Tibial nerve (tissue), 4 donors: ENCODE data around the gene VPS13D. TPM values are rescaled to one million over a fixed set of nuclear protein-coding genes. Genes with fewer than 3 reads are reported as not detected.

ENCODE experiments used
- DNase-seq, 2 donors: peaks; one replicate each; pipeline ENCODE4 v3.0.0-alpha.2; 2019; ENCODE audit warnings: low spot score in 2 of 2
- H3K27ac ChIP-seq, 4 donors: fragments of 200-600 bp; sonication (generic) in 3 of 4; one replicate each; pipeline ENCODE4 v1.5.1; 2017 to 2019; ENCODE audit warnings: mild to moderate bottlenecking in 1 of 4
- H3K27me3 ChIP-seq, 2 donors: fragments of 200-600 bp; sonication (generic) in 1 of 2; one replicate each; pipeline versions ENCODE4 v1.5.1 to v1.6.0; 2017 to 2019
- H3K36me3 ChIP-seq, 3 donors: fragments of 200-600 bp; sonication (generic); one replicate each; pipeline ENCODE4 v1.5.1; 2018 to 2019
- H3K4me1 ChIP-seq, 4 donors: fragments of 200-600 bp; sonication (generic) in 3 of 4; one replicate each; pipeline ENCODE4 v1.5.1; 2017 to 2019
- H3K4me3 ChIP-seq, 4 donors: fragments of 200-600 bp; sonication (generic) in 3 of 4; one replicate each; pipeline ENCODE4 v1.5.1; 2017 to 2019; ENCODE audit warnings: mild to moderate bottlenecking in 1 of 4, moderate library complexity in 1 of 4
- H3K9me3 ChIP-seq, 4 donors: fragments of 200-600 bp; sonication (generic) in 3 of 4; one replicate each; pipeline ENCODE4 v1.5.1; 2017 to 2019
- EP300 ChIP-seq, 2 donors: sonication (generic); formaldehyde crosslinking; IDR thresholded peaks; one replicate each; pipeline ENCODE4 v1.6.1; 2017; ENCODE audit warnings: antibody characterized with exemption in 2 of 2, mild to moderate bottlenecking in 1 of 2
- POLR2A ChIP-seq, 2 donors: fragments of 450-650 bp; IDR thresholded peaks; one replicate each; pipeline ENCODE4 v1.6.1; 2017; ENCODE audit warnings: antibody characterized with exemption in 2 of 2, mild to moderate bottlenecking in 2 of 2, moderate library complexity in 2 of 2
- WGBS, 2 donors: methylation state at CpG; one replicate each; pipeline ENCODE4 v1.1.5; 2018; 5-methylcytosine and 5-hydroxymethylcytosine counted together
- total RNA-seq, 4 donors: library from RNA; depleted of rRNA; stranded (reverse); fragments of >200 nt; gene quantifications; one replicate each; pipeline ENCODE4 v1.1.0, GENCODE V29; 2016
- TF ChIP-seq, protein P1 (sequence below), 5 experiments: fragments of 200-600 bp in 3 of 5; fragments of 450-650 bp in 2 of 5; sonication (generic) in 3 of 5; IDR thresholded peaks; one replicate each; pipeline ENCODE4 v1.5.1; 2016 to 2019; ENCODE audit warnings: antibody characterized with exemption in 5 of 5, mild to moderate bottlenecking in 3 of 5, moderate library complexity in 2 of 5

The VPS13D gene
- total RNA-seq, 4 donors from 2014 or later, result 99.2 to 132 (median 110) TPM

DNA sequence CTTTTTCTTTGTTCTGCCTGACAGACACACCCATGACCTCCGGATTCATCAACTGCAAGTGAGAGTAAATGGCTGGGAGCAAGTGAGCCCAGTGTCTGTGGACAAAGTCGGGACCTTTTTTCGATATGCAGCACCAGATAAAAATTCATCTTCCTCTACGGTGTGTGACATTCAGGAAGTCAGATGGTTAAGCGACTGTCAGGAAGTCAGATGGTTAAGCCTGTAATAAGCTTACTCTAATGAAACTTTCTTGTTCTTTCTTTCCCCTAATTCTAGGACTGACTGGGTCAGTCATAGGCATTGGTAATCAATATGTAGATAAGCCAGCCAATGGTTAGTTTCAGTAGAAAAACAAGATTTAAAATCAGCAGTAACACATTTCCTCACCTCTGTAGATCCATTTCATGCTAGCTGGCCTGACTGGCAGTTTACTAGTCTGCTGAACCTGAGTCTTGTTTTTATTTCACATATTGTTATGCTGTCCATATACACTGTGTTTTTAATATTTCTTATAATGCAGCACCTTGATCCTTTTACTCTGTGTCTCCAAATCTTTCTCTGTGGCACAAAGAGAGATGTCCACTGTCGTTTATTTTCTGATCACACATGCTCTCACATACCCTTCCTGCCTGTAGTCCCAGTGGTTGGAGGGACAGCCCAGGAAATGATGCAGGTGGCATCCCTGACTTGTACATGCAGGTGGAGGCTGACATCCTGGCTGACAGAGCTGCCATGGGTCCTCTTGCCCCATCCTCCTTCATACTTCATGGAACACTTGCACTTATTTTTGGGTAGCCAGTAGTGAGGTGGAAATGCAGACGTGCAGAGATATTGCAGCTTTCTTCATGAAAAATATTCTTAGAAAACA, 115.8 kb downstream of the VPS13D start:
- Histone ChIP-seq H3K4me3 (no peak overlapping the region), H3K36me3 (peaks cover 0 to 53% (median 15%) of the 10 kb centered on the region in 3 donors), H3K27me3 (no peaks in the 10 kb centered on the region), H3K4me1 (peaks cover 0 to 61% (median 37%) of the 10 kb centered on the region in 4 donors), H3K9me3 (peaks cover 0 to 4% (median 0%) of the 10 kb centered on the region in 4 donors), H3K27ac (peak overlapping the region; percentile 8 to 78 (median 43))
- WGBS, 2 donors, result 47 to 55% methylated on average over 7 of the region's 7 CpGs
- no peak for DNase-seq
- no peak for TF ChIP-seq POLR2A (IDR thresholded peaks at IDR 0.05)
- TF ChIP-seq EP300 (IDR thresholded peaks at IDR 0.05), result peak in 1 of 2 donors; percentile 7

DNA sequence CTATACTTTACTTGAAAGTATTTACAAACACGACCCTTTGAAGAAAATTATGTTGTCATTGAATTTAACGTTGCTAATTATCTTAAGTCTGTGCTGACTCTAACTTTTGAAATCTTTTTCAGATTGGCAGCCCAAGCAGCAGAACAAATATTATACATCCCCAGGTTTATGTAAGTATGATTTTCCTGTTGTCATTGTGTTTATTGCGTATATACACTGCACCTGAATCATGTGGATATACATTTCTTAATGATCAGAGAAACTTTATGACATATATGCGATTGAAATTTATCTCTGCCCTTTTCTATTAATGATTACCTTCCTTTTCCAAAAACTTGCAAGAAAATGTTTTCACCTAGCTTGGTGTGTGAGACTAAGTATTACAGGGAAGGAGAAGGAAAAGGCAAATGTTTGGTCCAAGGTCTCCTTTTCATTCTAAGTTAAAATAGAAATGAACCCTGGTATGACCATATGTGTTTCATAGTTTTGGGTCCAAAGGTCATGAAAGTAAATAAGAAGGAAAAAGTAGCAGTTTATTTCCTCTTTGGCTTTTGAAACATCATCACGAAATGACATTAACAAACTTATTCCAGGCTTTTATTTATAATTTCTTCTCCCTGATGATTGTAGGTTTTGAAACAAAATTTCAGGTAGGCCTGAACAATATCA, 116.8 kb downstream of the VPS13D start:
- no peaks in the 10 kb centered on the region for H3K27me3 ChIP-seq
- WGBS, 2 donors, result 82 to 86% methylated on average over 5 of the region's 5 CpGs
- peaks cover 0 to 53% (median 34%) of the 10 kb centered on the region in 4 donors for H3K4me1 ChIP-seq
- H3K36me3 ChIP-seq, result peaks cover 0 to 63% (median 15%) of the 10 kb centered on the region in 3 donors
- H3K4me3 ChIP-seq, result no peak overlapping the region
- peaks cover 0 to 6% (median 0%) of the 10 kb centered on the region in 4 donors for H3K9me3 ChIP-seq
- DNase-seq, result no peak
- H3K27ac ChIP-seq, result no peak overlapping the region
- TF ChIP-seq EP300 (IDR thresholded peaks at IDR 0.05), result no peak
- TF ChIP-seq, protein P1, sequence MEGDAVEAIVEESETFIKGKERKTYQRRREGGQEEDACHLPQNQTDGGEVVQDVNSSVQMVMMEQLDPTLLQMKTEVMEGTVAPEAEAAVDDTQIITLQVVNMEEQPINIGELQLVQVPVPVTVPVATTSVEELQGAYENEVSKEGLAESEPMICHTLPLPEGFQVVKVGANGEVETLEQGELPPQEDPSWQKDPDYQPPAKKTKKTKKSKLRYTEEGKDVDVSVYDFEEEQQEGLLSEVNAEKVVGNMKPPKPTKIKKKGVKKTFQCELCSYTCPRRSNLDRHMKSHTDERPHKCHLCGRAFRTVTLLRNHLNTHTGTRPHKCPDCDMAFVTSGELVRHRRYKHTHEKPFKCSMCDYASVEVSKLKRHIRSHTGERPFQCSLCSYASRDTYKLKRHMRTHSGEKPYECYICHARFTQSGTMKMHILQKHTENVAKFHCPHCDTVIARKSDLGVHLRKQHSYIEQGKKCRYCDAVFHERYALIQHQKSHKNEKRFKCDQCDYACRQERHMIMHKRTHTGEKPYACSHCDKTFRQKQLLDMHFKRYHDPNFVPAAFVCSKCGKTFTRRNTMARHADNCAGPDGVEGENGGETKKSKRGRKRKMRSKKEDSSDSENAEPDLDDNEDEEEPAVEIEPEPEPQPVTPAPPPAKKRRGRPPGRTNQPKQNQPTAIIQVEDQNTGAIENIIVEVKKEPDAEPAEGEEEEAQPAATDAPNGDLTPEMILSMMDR (IDR thresholded peaks at IDR 0.05), result no peak
- no peak for TF ChIP-seq POLR2A (IDR thresholded peaks at IDR 0.05)

DNA sequence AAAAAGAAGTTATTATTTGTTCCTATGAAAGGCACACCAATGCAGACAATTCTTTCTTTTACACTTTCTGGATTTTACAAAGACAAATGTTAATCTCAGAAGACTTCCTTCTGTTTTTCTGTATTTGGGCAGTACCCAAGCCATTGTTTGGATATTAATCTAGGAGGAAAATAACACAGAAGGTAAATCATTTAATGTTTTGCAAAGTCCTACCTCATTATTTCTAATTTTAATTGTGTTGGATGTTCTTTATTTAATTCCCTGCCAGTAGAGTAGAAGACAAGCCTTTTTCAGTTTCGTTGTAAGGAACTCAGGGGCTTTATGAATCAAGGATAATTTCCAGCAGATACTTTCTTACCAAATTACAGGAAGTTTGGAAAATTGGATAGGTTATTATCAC, 118.3 kb downstream of the VPS13D start:
- Histone ChIP-seq H3K36me3 (peaks cover 0 to 68% (median 15%) of the 10 kb centered on the region in 3 donors), H3K27me3 (no peaks in the 10 kb centered on the region)

DNA sequence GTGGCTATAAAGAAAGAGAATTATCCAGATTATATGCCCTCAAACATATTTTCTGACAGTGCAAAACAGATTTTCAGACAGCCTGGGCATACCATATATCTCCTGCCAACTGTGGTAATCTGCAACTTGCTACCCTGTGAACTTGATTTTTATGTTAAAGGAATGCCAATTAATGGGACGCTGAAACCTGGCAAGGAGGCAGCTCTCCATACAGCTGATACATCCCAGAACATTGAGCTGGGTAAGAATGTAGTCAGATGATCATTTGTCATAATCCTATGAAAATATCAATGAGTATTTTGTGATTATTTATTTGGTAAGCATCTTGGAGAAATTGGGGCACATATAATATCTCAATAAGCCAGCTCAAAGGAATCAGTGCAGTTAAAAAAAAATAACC, 124.2 kb downstream of the VPS13D start:
- TF ChIP-seq POLR2A (IDR thresholded peaks at IDR 0.05), result no peak
- TF ChIP-seq, protein P1 (IDR thresholded peaks at IDR 0.05), result no peak
- no peak for TF ChIP-seq EP300 (IDR thresholded peaks at IDR 0.05)
- peaks cover 0 to 6% (median 0%) of the 10 kb centered on the region in 4 donors for H3K9me3 ChIP-seq
- H3K27me3 ChIP-seq, result no peaks in the 10 kb centered on the region
- H3K36me3 ChIP-seq, result peaks cover 2 to 77% (median 23%) of the 10 kb centered on the region in 3 donors
- H3K4me3 ChIP-seq, result no peak overlapping the region
- no peak for DNase-seq
- 81 to 86% methylated on average over 1 of the region's 1 CpG for WGBS, 2 donors
- no peak overlapping the region for H3K27ac ChIP-seq
- peaks cover 0 to 17% (median 2%) of the 10 kb centered on the region in 4 donors for H3K4me1 ChIP-seq

More for the DNA sequence above, 118.3 kb downstream of the VPS13D start:
- peaks cover 0 to 6% (median 0%) of the 10 kb centered on the region in 4 donors for H3K9me3 ChIP-seq
- no peak overlapping the region for H3K27ac ChIP-seq
- no peak overlapping the region for H3K4me3 ChIP-seq
- WGBS, 2 donors, result 86 to 87% methylated on average over 1 of the region's 1 CpG
- DNase-seq, result no peak
- TF ChIP-seq, protein P1 (IDR thresholded peaks at IDR 0.05), result no peak
- TF ChIP-seq POLR2A (IDR thresholded peaks at IDR 0.05), result no peak
- no peak for TF ChIP-seq EP300 (IDR thresholded peaks at IDR 0.05)
- H3K4me1 ChIP-seq, result peaks cover 0 to 38% (median 29%) of the 10 kb centered on the region in 4 donors

DNA sequence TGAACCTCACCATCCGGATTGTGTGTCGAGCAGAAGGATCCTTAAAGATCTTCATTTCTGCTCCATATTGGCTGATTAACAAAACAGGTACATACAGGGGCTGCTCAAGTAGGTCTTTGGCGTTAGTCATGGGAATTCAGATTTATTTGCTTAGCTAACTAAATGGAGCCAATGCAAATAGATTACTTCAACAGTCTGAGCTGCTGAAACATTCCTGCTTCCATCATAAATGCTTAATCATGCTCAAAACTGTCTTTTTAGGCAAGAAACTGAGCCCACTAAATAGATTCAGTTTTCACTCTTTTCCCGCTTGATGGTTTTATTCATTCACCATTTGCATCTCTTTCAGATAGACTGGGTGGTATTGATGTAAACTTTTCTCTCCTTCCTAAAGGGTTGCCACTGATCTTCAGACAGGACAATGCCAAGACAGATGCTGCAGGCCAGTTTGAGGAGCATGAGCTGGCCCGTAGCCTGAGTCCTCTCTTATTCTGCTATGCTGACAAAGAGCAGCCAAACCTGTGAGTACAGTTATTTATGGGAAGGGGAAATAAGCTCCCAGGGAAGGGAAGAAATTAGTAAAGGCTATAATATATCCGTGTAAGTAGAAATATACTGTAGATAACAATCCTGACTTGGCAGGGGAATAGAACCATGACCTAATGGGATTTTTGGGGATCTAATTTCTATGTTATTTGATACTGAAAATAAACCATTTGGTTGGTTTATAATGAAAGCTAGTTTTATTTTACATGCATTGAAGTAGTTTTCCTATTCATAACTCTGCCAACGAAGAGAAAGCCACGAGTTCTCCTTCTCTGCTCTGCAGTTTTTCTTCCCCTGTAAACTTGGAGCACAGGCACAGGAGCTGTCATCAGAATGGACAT, 126.4 kb downstream of the VPS13D start:
- no peaks in the 10 kb centered on the region for H3K9me3 ChIP-seq
- no peak for TF ChIP-seq POLR2A (IDR thresholded peaks at IDR 0.05)
- TF ChIP-seq EP300 (IDR thresholded peaks at IDR 0.05), result no peak
- TF ChIP-seq, protein P1 (IDR thresholded peaks at IDR 0.05), result no peak
- WGBS, 2 donors, result 55 to 59% methylated on average over 8 of the region's 8 CpGs
- H3K4me1 ChIP-seq, result peaks cover 0 to 31% (median 4%) of the 10 kb centered on the region in 4 donors
- H3K4me3 ChIP-seq, result no peak overlapping the region
- peak overlapping the region in 2 of 4 donors; percentile 19 to 77 for H3K27ac ChIP-seq
- peaks cover 2 to 59% (median 11%) of the 10 kb centered on the region in 3 donors for H3K36me3 ChIP-seq
- no peaks in the 10 kb centered on the region for H3K27me3 ChIP-seq
- no peak for DNase-seq
